ENCODE results near the gene CTNS.
A peak's percentile ranks its signal among the peaks of the same experiment; 100 is the strongest.

The CTNS gene

GRCh38 chr17:3622977-3623594 is 13.5 kb upstream of the CTNS start:
- no peak for FAIRE-seq
- no peak for DNase-seq (ENCODE audit: insufficient read length, low spot score)

- no peak for FAIRE-seq
- DNase-seq (ENCODE audit: insufficient read length, low spot score): no peak
These were observed 9.5 kb upstream of the CTNS start for GRCh38 chr17:3626831-3627768.

GRCh38 chr17:3627769-3628167 is 8.8 kb upstream of the CTNS start:
- FAIRE-seq: no peak

GRCh38 chr17:3630781-3631180 is 5.8 kb upstream of the CTNS start:
- FAIRE-seq (no peak), DNase-seq (ENCODE audit: insufficient read length, low spot score) (no peak)

More at GRCh38 chr17:3627769-3628167, 8.8 kb upstream of the CTNS start:
- DNase-seq (ENCODE audit: insufficient read length, low spot score): no peak

- no peak for FAIRE-seq
These were observed 4.3 kb upstream of the CTNS start for GRCh38 chr17:3632287-3632686.

GRCh38 chr17:3635474-3636153 is 946 bp upstream of the CTNS start:
- DNase-seq (ENCODE audit: insufficient read length, low spot score) (no peak), FAIRE-seq (no peak)

More at GRCh38 chr17:3632287-3632686, 4.3 kb upstream of the CTNS start:
- DNase-seq (ENCODE audit: insufficient read length, low spot score): no peak

GRCh38 chr17:3636908-3637373 is 381 bp downstream of the CTNS start:
- no peak for DNase-seq (ENCODE audit: insufficient read length, low spot score)
- FAIRE-seq: no peak

- FAIRE-seq (peak; percentile 36), DNase-seq (ENCODE audit: insufficient read length, low spot score) (no peak)
These were observed 3.5 kb downstream of the CTNS start for GRCh38 chr17:3639981-3640596.

- FAIRE-seq (no peak), DNase-seq (ENCODE audit: insufficient read length, low spot score) (no peak)
These were observed 4.5 kb downstream of the CTNS start for GRCh38 chr17:3641014-3641413.

- FAIRE-seq (peak; percentile 48), DNase-seq (ENCODE audit: insufficient read length, low spot score) (no peak)
These were observed 5.3 kb downstream of the CTNS start for GRCh38 chr17:3641717-3642486.

GRCh38 chr17:3643889-3644349 is 7.4 kb downstream of the CTNS start:
- DNase-seq (ENCODE audit: insufficient read length, low spot score): no peak
- FAIRE-seq: no peak

- no peak for FAIRE-seq
- DNase-seq (ENCODE audit: insufficient read length, low spot score): no peak
These were observed 8.8 kb downstream of the CTNS start for GRCh38 chr17:3645310-3645709.

GRCh38 chr17:3647251-3647650 is 10.7 kb downstream of the CTNS start:
- DNase-seq (ENCODE audit: insufficient read length, low spot score): no peak
- FAIRE-seq: peak; percentile 13

- DNase-seq (ENCODE audit: insufficient read length, low spot score) (no peak), FAIRE-seq (no peak)
These were observed 11.4 kb downstream of the CTNS start for GRCh38 chr17:3647769-3648555.

GRCh38 chr17:3655766-3656165 is 19.2 kb downstream of the CTNS start:
- FAIRE-seq (no peak), DNase-seq (ENCODE audit: insufficient read length, low spot score) (no peak)

- FAIRE-seq (no peak), DNase-seq (ENCODE audit: insufficient read length, low spot score) (no peak)
These were observed 19.8 kb downstream of the CTNS start for GRCh38 chr17:3656353-3656752.

GRCh38 chr17:3656755-3657587 is 20.4 kb downstream of the CTNS start:
- FAIRE-seq: no peak
- DNase-seq (ENCODE audit: insufficient read length, low spot score): no peak

- no peak for DNase-seq (ENCODE audit: insufficient read length, low spot score)
These were observed 21.0 kb downstream of the CTNS start for GRCh38 chr17:3657588-3657869.

More at GRCh38 chr17:3657588-3657869, 21.0 kb downstream of the CTNS start:
- FAIRE-seq: no peak

Data from HTR-8/SVneo (cell line).